Right lobe of liver (tissue), 6 donors: ENCODE results near the gene COL4A5. TPM values are rescaled to one million over a fixed set of nuclear protein-coding genes. Genes with fewer than 3 reads are reported as not detected.
"Not testable (repeated sequence)": the region's sequence is repeated elsewhere in the genome, so short reads cannot be mapped to it uniquely, and the experiment has no call there.

Experiments used
- ATAC-seq, 4 donors: fragments of 200-7000 bp; cut with Tn5 transposase; one replicate each; pipeline ENCODE4 v1.9.1; 2020; ENCODE audit warnings: mild to moderate bottlenecking in 4 of 4, moderate library complexity in 4 of 4
- DNase-seq, 3 donors: peaks; one replicate each; pipeline ENCODE4 v3.0.0-alpha.2; 2020
- H3K27ac ChIP-seq, 3 donors: fragments of 200-600 bp; one replicate each; pipeline ENCODE4 v1.8.0; 2022
- H3K27me3 ChIP-seq, 2 donors: fragments of 200-600 bp; one replicate each; pipeline ENCODE4 v1.8.0; 2022
- H3K36me3 ChIP-seq, 4 donors: fragments of 200-600 bp; sonication (generic) in 1 of 4; one replicate each; pipeline versions ENCODE4 v1.5.1 to v1.8.0; 2017 to 2022; ENCODE audit warnings: control low read depth in 1 of 4
- H3K4me1 ChIP-seq, 4 donors: fragments of 200-600 bp; sonication (generic) in 1 of 4; one replicate each; pipeline versions ENCODE4 v1.5.1 to v1.8.0; 2017 to 2022; ENCODE audit warnings: control low read depth in 1 of 4
- H3K4me3 ChIP-seq, 3 donors: fragments of 200-600 bp; one replicate each; pipeline ENCODE4 v1.8.0; 2022
- H3K9me3 ChIP-seq, 4 donors: fragments of 200-600 bp; sonication (generic) in 1 of 4; one replicate each; pipeline versions ENCODE4 v1.5.1 to v1.8.0; 2017 to 2022; ENCODE audit warnings: control low read depth in 1 of 4
- CTCF ChIP-seq, 4 donors: fragments of 200-600 bp in 3 of 4; fragments of 450-650 bp in 1 of 4; IDR thresholded peaks; one replicate each; pipeline versions ENCODE4 v1.5.1 to v1.8.0; 2016 to 2022; ENCODE audit warnings: antibody characterized with exemption in 4 of 4, mild to moderate bottlenecking in 2 of 4
- POLR2A ChIP-seq: fragments of 450-650 bp; IDR thresholded peaks from one replicate; pipeline ENCODE4 v1.6.1; 2017; ENCODE audit warnings: antibody characterized with exemption, mild to moderate bottlenecking
- WGBS: methylation state at CpG from one replicate; pipeline ENCODE4 v1.1.6; 2018; ENCODE audit warnings: low coverage, low lambda C conversion rate; ENCODE audit not compliant: insufficient coverage; ENCODE audit errors: missing lambda C conversion rate; 5-methylcytosine and 5-hydroxymethylcytosine counted together
- intact Hi-C, 2 donors: fragments of 100-400 bp; cut with DNase I; formaldehyde crosslinking; loops; one replicate each; pipeline versions ENCODE4 v1.11.2 to v1.14.1; 2022
- total RNA-seq, 6 experiments: library from RNA; depleted of rRNA in 2 of 6; stranded (reverse); fragments of >200 nt in 2 of 6; fragmentation: NEBNext Ultra II Directional in 3 of 6; extraction: Animal tissue kit (Norgen Biotek cat#: 25700) in 3 of 6; gene quantifications; one replicate each; pipeline versions ENCODE4 v1.1.0 to v1.2.4, GENCODE V29; 2016 to 2023
- donor health status: DM: no; HTN: yes; CAD: no.
- donor health status: DM: no; HTN: no; CAD: no.
- donor health status: DM: no; HTN: no; CAD: no.
- donor health status: DM: no; HTN: yes; CAD: no.
- donor health status: DM: no; HTN: yes; CAD: no.

Gene COL4A5
- total RNA-seq, 6 experiments from 2014 or later = 0.65 to 4.0 (median 1.6) TPM

- ATAC-seq = no peak
- intact Hi-C loops = no loop called here
- no peak for TF ChIP-seq CTCF (IDR thresholded peaks at IDR 0.05)
- no peak for TF ChIP-seq POLR2A
- Histone ChIP-seq H3K4me3 (no peak overlapping the region), H3K27me3 (peaks cover 0 to 12% of the 10 kb centered on the region in 2 donors), H3K4me1 (no peaks in the 10 kb centered on the region), H3K36me3 (no peaks in the 10 kb centered on the region), H3K9me3 (no peaks in the 10 kb centered on the region), H3K27ac (no peak overlapping the region)
- WGBS = 53% methylated on average over 3 of the region's 3 CpGs
- DNase-seq = no peak
These were observed 25.0 kb downstream of the COL4A5 start for GRCh38 chrX:108464604-108465003.

- intact Hi-C loops = no loop called here
These were observed 28.8 kb downstream of the COL4A5 start for GRCh38 chrX:108468486-108468885.

GRCh38 chrX:108473979-108474378 lies 34.3 kb downstream of the COL4A5 start:
- no peak overlapping the region for H3K27ac ChIP-seq
- H3K4me3 ChIP-seq = no peak overlapping the region
- H3K27me3 ChIP-seq = peaks cover 0 to 4% of the 10 kb centered on the region in 2 donors
- TF ChIP-seq CTCF (IDR thresholded peaks at IDR 0.05) = no peak
- TF ChIP-seq POLR2A = no peak
- no peak for DNase-seq
- intact Hi-C loops = no loop called here
- no peaks in the 10 kb centered on the region for H3K9me3 ChIP-seq
- no peaks in the 10 kb centered on the region for H3K4me1 ChIP-seq
- no peaks in the 10 kb centered on the region for H3K36me3 ChIP-seq
- no peak for ATAC-seq

More at GRCh38 chrX:108468486-108468885, 28.8 kb downstream of the COL4A5 start:
- Histone ChIP-seq H3K36me3 (no peaks in the 10 kb centered on the region), H3K4me1 (no peaks in the 10 kb centered on the region), H3K9me3 (no peaks in the 10 kb centered on the region), H3K27me3 (peaks cover 0 to 12% of the 10 kb centered on the region in 2 donors), H3K27ac (no peak overlapping the region), H3K4me3 (no peak overlapping the region)
- no peak for ATAC-seq
- TF ChIP-seq POLR2A (no peak), CTCF (IDR thresholded peaks at IDR 0.05) (no peak)
- DNase-seq = no peak
- 53% methylated on average over 1 of the region's 1 CpG for WGBS

- intact Hi-C loops = not testable (repeated sequence)
- WGBS = 68% methylated on average over 6 of the region's 6 CpGs
These were observed 41.9 kb downstream of the COL4A5 start for GRCh38 chrX:108481528-108481927.

GRCh38 chrX:108484251-108484650 lies 44.6 kb downstream of the COL4A5 start:
- intact Hi-C loops = no loop called here
- Histone ChIP-seq H3K36me3 (no peaks in the 10 kb centered on the region), H3K4me3 (no peak overlapping the region), H3K27ac (no peak overlapping the region), H3K4me1 (no peaks in the 10 kb centered on the region), H3K27me3 (no peaks in the 10 kb centered on the region), H3K9me3 (no peaks in the 10 kb centered on the region)
- DNase-seq = no peak
- 11% methylated on average over 1 of the region's 3 CpGs for WGBS
- TF ChIP-seq CTCF (IDR thresholded peaks at IDR 0.05) (no peak), POLR2A (no peak)
- ATAC-seq = no peak

More at GRCh38 chrX:108481528-108481927, 41.9 kb downstream of the COL4A5 start:
- ATAC-seq, H3K4me3 ChIP-seq, DNase-seq, H3K27ac ChIP-seq, H3K9me3 ChIP-seq, H3K27me3 ChIP-seq, H3K4me1 ChIP-seq, H3K36me3 ChIP-seq: not testable (repeated sequence)
